Keratinocyte (primary cell): ENCODE measurements around the gene AATF.

Experiments
- CTCF ChIP-seq, 3 experiments: IDR thresholded peaks in 1 of 3; conservative IDR thresholded peaks in 1 of 3; optimal IDR thresholded peaks in 1 of 3; 2 replicates in 2 of 3; 3 replicates in 1 of 3; pipeline versions ENCODE3 to v1.5.1; 2011; ENCODE audit warnings: low read length in 3 of 3, mild to moderate bottlenecking in 3 of 3, moderate library complexity in 2 of 3, control low read depth in 1 of 3, inconsistent platforms in 1 of 3; ENCODE audit not compliant: insufficient read depth in 2 of 3; ENCODE audit errors: extremely low read depth in 1 of 3
- EZH2 ChIP-seq: IDR thresholded peaks from one replicate; pipeline ENCODE4 v1.6.1; 2012; ENCODE audit warnings: inconsistent platforms, mild to moderate bottlenecking, low read length, moderate library complexity

GRCh38 chr17:36932383-36932693 is 16.4 kb upstream of the AATF start:
- TF ChIP-seq CTCF (optimal IDR thresholded peaks at IDR 0.05 in 1 of 3, IDR thresholded peaks at IDR 0.05 in 1 of 3, conservative IDR thresholded peaks at IDR 0.05 in 1 of 3; ENCODE audit: extremely low read depth in 1 of 3, insufficient read depth in 2 of 3, low read length in 3 of 3) (no peak), EZH2 (no peak)
